HG02588 (cell line): ENCODE results near the gene ZNF367.

ENCODE experiments used
- ATAC-seq: cut with Tn5 transposase; IDR thresholded peaks from one replicate; pipeline ENCODE4 v1.9.1; 2021; ENCODE audit warnings: mild to moderate bottlenecking, moderate library complexity; ENCODE audit not compliant: unreplicated experiment

ZNF367 gene

GRCh38 chr9:96418083-96418919 is at the start of gene ZNF367:
Gene ZNF367 (minus strand): TSS chr9:96418370. CDS start chr9:96418032, 338 bp downstream.
- peak; percentile 66 for ATAC-seq

DNA sequence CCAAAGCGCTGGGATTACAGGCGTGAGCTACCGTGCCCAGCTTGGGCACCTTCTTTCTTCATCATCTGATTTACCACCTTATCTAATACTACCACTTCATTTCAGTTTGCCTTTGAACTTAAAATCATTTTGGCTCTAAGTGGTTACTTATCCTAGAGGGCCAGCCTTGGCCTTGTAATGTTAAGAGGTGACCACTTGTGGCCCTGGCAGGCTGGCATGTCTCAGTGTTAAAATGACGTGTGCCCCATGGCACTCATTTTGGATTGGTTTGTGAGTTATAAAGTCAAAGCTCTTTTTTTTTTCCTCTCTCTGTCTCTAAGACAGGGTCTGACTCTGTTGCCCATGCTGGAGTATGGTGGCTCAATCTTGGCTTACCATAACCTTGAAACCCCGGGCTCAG is 49.6 kb upstream of the ZNF367 start:
- ATAC-seq = no peak

DNA sequence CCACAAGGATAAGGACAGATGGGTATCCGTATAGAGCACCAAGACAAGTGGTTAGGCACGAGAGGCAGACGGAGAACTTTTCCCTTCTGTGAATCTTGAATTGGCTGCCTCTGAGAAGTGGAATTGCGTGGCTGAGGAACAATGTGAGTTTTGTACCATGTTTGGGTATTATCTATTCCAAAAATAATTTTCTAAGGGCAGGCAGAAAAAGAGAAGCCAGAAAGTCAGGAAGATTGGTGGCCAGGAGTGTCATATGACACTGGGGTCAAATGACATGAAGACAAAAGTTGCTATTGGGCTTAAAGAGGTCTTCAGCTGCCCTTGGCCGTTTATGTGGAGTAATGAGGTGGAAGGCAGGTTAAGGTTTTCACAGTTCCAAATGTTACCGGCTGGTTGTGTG is 46.3 kb upstream of the ZNF367 start:
- no peak for ATAC-seq

GRCh38 chr9:96462541-96462940 is 44.4 kb upstream of the ZNF367 start:
- ATAC-seq = no peak

GRCh38 chr9:96461336-96461735 is 43.2 kb upstream of the ZNF367 start:
- no peak for ATAC-seq

GRCh38 chr9:96460882-96461281 is 42.7 kb upstream of the ZNF367 start:
- ATAC-seq = no peak

DNA sequence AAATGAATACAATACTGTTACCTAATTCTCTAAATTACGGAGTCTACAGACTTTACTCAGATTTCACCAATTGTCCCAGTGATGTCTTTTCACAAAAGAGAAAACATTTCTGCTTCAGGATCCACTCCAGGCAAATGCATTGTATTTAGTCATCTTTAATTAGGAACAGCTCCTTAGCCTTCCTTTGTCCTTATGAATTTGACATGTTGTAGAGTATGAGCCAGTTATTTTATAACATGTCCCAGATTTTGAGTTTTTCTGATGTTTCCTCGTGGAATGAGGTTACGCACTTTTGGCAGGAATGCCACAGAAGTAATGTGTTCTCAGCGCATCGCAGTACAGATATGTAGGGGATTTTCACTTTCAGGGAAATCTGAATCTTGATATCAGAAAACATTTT is 42.3 kb upstream of the ZNF367 start:
- no peak for ATAC-seq

DNA sequence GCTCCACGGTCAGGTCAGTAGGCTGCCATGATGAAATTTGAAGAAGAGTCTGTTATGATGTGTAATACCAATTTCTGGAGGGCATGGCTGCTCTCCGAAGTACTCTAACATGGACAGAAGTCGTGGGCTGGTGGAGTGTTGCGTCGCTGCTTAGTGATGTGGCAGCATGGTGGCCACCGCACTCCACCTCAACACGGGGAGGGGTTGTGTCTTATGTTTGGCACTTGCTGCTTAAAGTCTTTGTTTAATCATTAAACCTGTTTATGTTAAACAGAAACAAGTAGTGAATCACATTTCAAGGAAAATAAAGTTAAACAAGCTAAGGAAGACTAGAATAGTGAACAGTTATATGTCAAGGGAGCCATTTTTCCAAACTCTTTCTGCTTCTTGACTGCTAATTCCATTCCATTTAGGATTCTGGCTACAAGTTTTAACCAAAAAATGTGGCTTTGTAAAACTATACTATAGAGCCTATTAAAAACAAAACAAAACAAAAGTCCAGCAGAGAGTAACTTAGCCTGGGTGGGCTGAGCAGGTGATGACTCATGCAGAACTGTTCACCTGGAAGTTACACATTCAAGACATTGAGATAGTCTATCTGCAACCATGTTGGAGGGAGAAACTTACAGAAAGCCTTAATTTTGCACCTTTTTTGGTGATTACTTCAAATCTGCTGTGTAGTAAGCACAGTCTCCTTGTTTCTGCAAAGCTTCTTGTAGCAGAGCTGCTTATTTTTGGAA is 41.3 kb upstream of the ZNF367 start:
- no peak for ATAC-seq

DNA sequence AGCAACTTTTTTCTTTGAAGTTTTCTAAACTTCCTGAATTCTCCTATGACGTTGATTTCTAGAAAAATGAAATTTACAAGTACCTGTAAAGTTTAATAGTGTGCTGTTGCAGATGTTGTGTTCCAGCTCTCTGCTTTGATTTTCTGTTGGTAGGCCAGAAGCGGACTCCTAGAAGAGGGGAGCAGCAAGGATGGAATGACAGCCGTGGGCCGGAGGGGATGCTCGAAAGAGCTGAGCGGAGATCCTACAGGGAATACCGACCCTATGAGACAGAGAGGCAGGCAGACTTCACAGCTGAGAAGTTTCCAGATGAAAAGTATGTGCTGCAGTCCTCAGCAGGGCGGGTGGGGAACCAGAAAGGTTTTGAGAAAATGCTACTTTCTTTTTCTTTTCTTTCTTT is 40.1 kb upstream of the ZNF367 start:
- no peak for ATAC-seq

GRCh38 chr9:96457266-96457665 is 39.1 kb upstream of the ZNF367 start:
- ATAC-seq = no peak

GRCh38 chr9:96453625-96454024 is 35.5 kb upstream of the ZNF367 start:
- no peak for ATAC-seq

- no peak for ATAC-seq
These were observed 32.7 kb upstream of the ZNF367 start for GRCh38 chr9:96450613-96451528.

- peak; percentile 97 for ATAC-seq
These were observed 31.9 kb upstream of the ZNF367 start, which contains the start of gene HABP4 for GRCh38 chr9:96449845-96450612. Gene HABP4 (plus strand): TSS chr9:96450169. CDS start chr9:96450280, 111 bp downstream.

DNA sequence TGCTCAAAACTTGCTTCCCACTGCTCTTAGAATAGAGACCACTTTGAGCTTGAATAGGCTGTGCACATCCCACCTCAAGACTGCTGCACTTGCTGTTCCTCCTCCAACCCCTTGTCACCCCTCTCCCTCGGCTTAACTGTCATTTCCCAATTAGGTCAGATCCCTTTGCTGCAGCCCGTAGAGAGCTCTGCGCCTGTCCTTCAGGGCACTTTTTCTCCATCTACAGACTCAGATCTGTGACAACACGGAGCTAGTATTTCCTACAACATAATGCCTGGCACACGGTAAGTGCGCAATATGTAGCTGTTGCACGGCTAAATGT is 31.3 kb upstream of the ZNF367 start:
- ATAC-seq = peak; percentile 18

DNA sequence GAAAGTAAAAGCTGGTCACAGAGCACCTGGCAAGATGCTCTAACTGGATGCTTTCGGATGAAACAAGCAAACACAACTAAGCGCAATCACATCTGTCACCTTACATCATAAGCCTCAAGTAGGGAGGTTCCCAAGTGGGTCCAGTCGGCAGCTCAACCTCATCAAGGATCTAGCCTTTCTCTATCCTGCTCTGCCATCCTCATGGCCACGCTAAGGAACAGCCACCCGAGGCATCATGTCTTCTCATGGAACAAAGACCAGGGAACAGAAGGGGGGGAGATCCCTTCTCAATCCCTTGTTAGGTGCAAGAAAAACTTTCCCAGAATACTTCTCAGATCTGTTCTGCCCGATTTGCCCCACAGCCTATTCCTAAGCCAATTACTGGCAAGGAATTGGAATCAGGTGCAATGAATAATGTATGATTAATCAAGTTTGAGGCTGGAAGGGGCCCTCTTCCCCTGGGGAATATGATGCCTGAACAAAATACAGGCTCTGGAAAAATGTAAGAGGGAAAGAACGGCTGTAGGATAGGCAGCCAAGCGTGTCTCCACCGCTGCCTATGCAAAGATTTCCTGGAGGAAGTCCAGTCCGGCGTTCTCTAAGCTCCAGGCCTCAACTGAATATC is 30.5 kb upstream of the ZNF367 start:
- no peak for ATAC-seq

DNA sequence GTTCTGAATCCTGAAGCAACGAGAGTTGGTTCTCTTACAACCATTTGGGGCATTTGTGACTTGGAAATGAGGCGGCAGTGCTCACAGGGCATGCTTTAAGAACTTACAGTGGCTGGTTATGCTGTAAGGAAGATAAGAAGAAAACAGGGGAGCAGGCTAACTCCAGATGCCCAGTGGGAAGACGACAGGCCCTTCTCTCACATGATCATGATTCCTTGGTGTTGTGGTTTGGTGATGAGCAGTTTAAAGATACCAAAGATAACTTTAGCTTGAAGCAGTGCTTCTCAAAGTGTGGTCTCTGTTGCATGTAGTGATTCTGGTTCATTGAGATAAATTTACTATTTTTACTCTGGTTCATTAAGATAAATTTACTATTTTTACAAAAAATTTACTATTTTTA is 29.2 kb upstream of the ZNF367 start:
- ATAC-seq = no peak

DNA sequence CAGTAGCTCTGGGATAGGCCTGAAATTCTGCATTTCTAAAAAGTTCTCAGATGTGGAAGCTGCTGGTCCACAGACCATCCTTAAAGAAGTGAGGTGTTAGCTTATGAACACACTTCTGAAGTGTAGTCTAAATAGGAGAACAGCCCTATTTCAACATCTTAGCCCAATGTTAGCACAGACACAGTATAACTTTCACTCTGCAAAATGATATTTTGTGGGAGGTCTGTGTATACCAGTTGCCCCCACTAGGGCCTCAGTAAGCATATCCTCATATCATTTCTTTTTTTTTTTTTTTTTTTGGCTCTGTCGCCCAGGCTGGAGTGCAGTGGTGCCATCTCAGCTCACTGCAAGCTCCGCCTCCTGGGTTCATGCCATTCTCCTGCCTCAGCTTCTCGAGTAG is 24.3 kb upstream of the ZNF367 start:
- ATAC-seq = no peak

GRCh38 chr9:96441798-96442445 is 23.8 kb upstream of the ZNF367 start:
- ATAC-seq = no peak

DNA sequence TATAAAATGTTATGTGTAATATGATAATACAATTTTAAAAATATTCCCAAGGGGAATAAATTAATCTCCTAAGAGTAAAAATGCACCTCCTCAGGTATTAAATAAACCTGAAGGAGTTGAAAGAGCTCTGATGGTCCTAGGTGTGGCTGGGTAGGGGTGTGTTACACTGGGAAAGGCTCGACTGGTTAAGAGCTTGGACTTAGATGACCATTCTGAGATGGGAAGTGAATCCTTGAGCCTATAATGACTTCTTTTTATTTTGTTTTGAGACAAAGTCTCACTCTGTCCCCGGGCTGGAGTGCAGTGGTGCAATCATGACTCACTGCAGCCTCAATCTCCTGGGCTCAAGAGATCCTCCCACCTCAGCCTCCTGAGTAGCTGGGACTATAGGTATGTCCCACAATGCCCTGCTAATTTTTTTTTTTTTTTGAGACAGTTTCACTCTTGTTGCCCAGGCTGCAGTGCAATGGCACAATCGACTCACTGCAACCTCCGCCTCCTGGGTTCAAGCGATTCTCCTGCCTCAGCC is 22.6 kb upstream of the ZNF367 start:
- ATAC-seq = no peak
